ENCODE results near the gene EDN1. TPM values are rescaled to one million over a fixed set of nuclear protein-coding genes. Genes with fewer than 3 reads are reported as not detected.

EDN1 gene
- total and polyA plus RNA-seq, 11 donors, result 1.0 to 11.6 (median 4.1) TPM

GRCh38 chr6:12250383-12250770 lies 39.8 kb upstream of the EDN1 start:
- Histone ChIP-seq H3K27me3 (peaks cover 0 to 5% (median 0%) of the 10 kb centered on the region in 9 donors), H3K36me3 (no peaks in the 10 kb centered on the region), H3K4me1 (no peaks in the 10 kb centered on the region), H3K27ac (no peak overlapping the region), H3K4me3 (no peak overlapping the region), H3K9me3 (no peaks in the 10 kb centered on the region)
- TF ChIP-seq POLR2A (IDR thresholded peaks at IDR 0.05) (no peak), CTCF (IDR thresholded peaks at IDR 0.05) (no peak)
- intact Hi-C loops (cut with DNase I), result no loop called here
- ATAC-seq (no peak), DNase-seq (no peak)
- WGBS, 4 donors, result 93 to 99% (median 98%) methylated on average over 1 of the region's 1 CpG

GRCh38 chr6:12254210-12254609 lies 36.0 kb upstream of the EDN1 start:
- DNase-seq (no peak), ATAC-seq (no peak)
- Histone ChIP-seq H3K9me3 (no peaks in the 10 kb centered on the region), H3K4me3 (no peak overlapping the region), H3K36me3 (no peaks in the 10 kb centered on the region), H3K27ac (no peak overlapping the region), H3K27me3 (peaks cover 0 to 5% (median 0%) of the 10 kb centered on the region in 9 donors), H3K4me1 (no peaks in the 10 kb centered on the region)
- no peak for TF ChIP-seq POLR2A (IDR thresholded peaks at IDR 0.05)
- TF ChIP-seq CTCF (IDR thresholded peaks at IDR 0.05), result no peak
- 71 to 76% (median 74%) methylated on average over 5 of the region's 5 CpGs for WGBS, 4 donors
- intact Hi-C loops (cut with DNase I), result no loop called here

GRCh38 chr6:12258191-12258590 lies 32.0 kb upstream of the EDN1 start:
- no peak overlapping the region for H3K27ac ChIP-seq
- no peak for DNase-seq
- H3K4me1 ChIP-seq, result peaks cover 0 to 11% (median 0%) of the 10 kb centered on the region in 12 donors
- TF ChIP-seq CTCF (IDR thresholded peaks at IDR 0.05) (no peak), POLR2A (IDR thresholded peaks at IDR 0.05) (no peak)
- WGBS, 4 donors, result 90 to 97% (median 96%) methylated on average over 6 of the region's 6 CpGs
- no peaks in the 10 kb centered on the region for H3K36me3 ChIP-seq
- H3K4me3 ChIP-seq, result no peak overlapping the region
- H3K27me3 ChIP-seq, result peaks cover 0 to 5% (median 0%) of the 10 kb centered on the region in 9 donors
- intact Hi-C loops (cut with DNase I), result no loop called here
- ATAC-seq, result no peak
- H3K9me3 ChIP-seq, result no peaks in the 10 kb centered on the region

- Histone ChIP-seq H3K4me3 (no peak overlapping the region), H3K27ac (no peak overlapping the region), H3K9me3 (no peaks in the 10 kb centered on the region), H3K36me3 (no peaks in the 10 kb centered on the region), H3K4me1 (peaks cover 0 to 11% (median 0%) of the 10 kb centered on the region in 12 donors), H3K27me3 (peaks cover 0 to 4% (median 0%) of the 10 kb centered on the region in 9 donors)
- intact Hi-C loops (cut with DNase I), result no loop called here
- ATAC-seq, result no peak
- TF ChIP-seq POLR2A (IDR thresholded peaks at IDR 0.05) (no peak), CTCF (IDR thresholded peaks at IDR 0.05) (no peak)
- no peak for DNase-seq
- 93 to 96% (median 94%) methylated on average over 3 of the region's 3 CpGs for WGBS, 4 donors
Measured at GRCh38 chr6:12258591-12259075, 31.5 kb upstream of the EDN1 start.
